ENCODE results near the gene SS18L1. TPM values are rescaled to one million over a fixed set of nuclear protein-coding genes. Genes with fewer than 3 reads are reported as not detected.

Gene SS18L1
- total RNA-seq, 1 experiment from 2014 or later, result 21.6 TPM

- CTCF ChIA-PET, result no interaction called here
- no TSS peak for BruUV-seq (replicated peaks)
- H3K36me3 ChIP-seq (ENCODE audit: control insufficient read depth, insufficient read depth, low read length), result peaks cover 10% of the 10 kb centered on the region
- no peaks in the 10 kb centered on the region for H3K4me1 ChIP-seq (ENCODE audit: control insufficient read depth, insufficient read depth, low read length)
- ATAC-seq (no peak), DNase-seq (ENCODE audit: low read depth, low spot score) (no peak)
- TF ChIP-seq REST (IDR thresholded peaks at IDR 0.05; ENCODE audit: insufficient read depth in 1 of 2, low read depth in 2 of 2, low read length in 1 of 2), result no peak
- TF ChIP-seq SIN3A (IDR thresholded peaks at IDR 0.05; ENCODE audit: borderline replicate concordance, insufficient read depth, low read depth, low read length), result no peak
- intact Hi-C loops (cut with micrococcal nuclease; ENCODE audit: unreplicated experiment), result no loop called here
- H3K27me3 ChIP-seq (ENCODE audit: control insufficient read depth, insufficient read depth, low read length), result no peaks in the 10 kb centered on the region
- H3K4me3 ChIP-seq (ENCODE audit: low read depth in 2 of 2, low read length in 2 of 2), result no peak overlapping the region
- H3K9me3 ChIP-seq (ENCODE audit: control insufficient read depth, insufficient read depth, low read depth, low read length), result no peaks in the 10 kb centered on the region
- no peak overlapping the region for H3K27ac ChIP-seq (ENCODE audit: low read length)
- POLR2A ChIA-PET, result interaction anchor here (0.6 kb wide), 1 partner anchor 44 kb away, joined by 3 read pairs; no protein-coding TSS in a partner anchor
- in situ Hi-C loops (cut with HindIII; ENCODE audit: low pct_unique_long_range_greater_than_20kb, low sequenced_read_pairs), result no loop called here
Observed at GRCh38 chr20:62198931-62199330, 55.4 kb downstream of the SS18L1 start.

DNA sequence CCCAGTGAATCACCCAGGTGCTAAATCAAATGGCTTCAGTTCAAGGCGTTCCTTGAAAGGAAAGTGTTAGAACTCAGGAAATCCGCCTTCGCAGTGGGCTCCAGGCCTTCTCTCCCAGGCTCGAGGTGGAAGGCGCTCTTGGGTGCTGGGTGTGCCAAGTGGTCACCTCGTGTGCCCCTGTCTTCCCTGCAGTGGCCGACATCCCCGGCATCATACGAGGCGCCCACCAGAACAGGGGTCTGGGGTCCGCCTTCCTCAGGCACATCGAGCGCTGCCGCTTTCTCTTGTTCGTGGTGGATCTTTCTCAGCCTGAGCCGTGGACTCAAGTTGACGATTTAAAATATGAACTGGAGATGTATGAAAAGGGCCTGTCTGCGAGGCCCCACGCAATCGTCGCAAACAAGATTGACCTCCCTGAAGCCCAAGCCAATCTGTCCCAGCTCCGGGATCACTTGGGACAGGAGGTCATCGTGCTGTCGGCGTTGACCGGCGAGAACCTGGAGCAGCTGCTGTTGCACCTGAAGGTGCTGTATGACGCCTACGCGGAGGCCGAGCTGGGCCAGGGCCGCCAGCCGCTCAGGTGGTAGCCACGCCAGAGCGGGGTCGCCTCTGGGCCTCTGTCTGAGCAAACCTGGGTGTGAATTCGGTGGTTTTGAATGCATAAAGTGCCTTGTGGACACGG, 57.1 kb downstream of the SS18L1 start:
- no peak for DNase-seq (ENCODE audit: low read depth, low spot score)
- Histone ChIP-seq H3K27ac (ENCODE audit: low read length) (no peak overlapping the region), H3K36me3 (ENCODE audit: control insufficient read depth, insufficient read depth, low read length) (peaks cover 8% of the 10 kb centered on the region), H3K9me3 (ENCODE audit: control insufficient read depth, insufficient read depth, low read depth, low read length) (no peaks in the 10 kb centered on the region), H3K27me3 (ENCODE audit: control insufficient read depth, insufficient read depth, low read length) (no peaks in the 10 kb centered on the region), H3K4me3 (ENCODE audit: low read depth in 2 of 2, low read length in 2 of 2) (no peak overlapping the region), H3K4me1 (ENCODE audit: control insufficient read depth, insufficient read depth, low read length) (no peaks in the 10 kb centered on the region)
- intact Hi-C loops (cut with micrococcal nuclease; ENCODE audit: unreplicated experiment), result no loop called here
- ChIA-PET CTCF (no interaction called here), POLR2A (no interaction called here)
- in situ Hi-C loops (cut with HindIII; ENCODE audit: low pct_unique_long_range_greater_than_20kb, low sequenced_read_pairs), result no loop called here
- BruUV-seq (replicated peaks), result no TSS peak
- no peak for ATAC-seq
- TF ChIP-seq, protein P1, sequence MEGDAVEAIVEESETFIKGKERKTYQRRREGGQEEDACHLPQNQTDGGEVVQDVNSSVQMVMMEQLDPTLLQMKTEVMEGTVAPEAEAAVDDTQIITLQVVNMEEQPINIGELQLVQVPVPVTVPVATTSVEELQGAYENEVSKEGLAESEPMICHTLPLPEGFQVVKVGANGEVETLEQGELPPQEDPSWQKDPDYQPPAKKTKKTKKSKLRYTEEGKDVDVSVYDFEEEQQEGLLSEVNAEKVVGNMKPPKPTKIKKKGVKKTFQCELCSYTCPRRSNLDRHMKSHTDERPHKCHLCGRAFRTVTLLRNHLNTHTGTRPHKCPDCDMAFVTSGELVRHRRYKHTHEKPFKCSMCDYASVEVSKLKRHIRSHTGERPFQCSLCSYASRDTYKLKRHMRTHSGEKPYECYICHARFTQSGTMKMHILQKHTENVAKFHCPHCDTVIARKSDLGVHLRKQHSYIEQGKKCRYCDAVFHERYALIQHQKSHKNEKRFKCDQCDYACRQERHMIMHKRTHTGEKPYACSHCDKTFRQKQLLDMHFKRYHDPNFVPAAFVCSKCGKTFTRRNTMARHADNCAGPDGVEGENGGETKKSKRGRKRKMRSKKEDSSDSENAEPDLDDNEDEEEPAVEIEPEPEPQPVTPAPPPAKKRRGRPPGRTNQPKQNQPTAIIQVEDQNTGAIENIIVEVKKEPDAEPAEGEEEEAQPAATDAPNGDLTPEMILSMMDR (IDR thresholded peaks at IDR 0.05), result no peak
- no peak for TF ChIP-seq REST (IDR thresholded peaks at IDR 0.05; ENCODE audit: insufficient read depth in 1 of 2, low read depth in 2 of 2, low read length in 1 of 2)

All from Panc1 (cell line).